KBM-7 (cell line): Measurements from ENCODE around the gene RAB8A.
"Not testable (repeated sequence)": the region's sequence is repeated elsewhere in the genome, so short reads cannot be mapped to it uniquely, and the experiment has no call there.

Experiments used
- DNase-seq: peaks from one replicate; pipeline ENCODE4 v3.0.0-alpha.2; 2015
- in situ Hi-C: fragments of 300-500 bp; cut with MboI; formaldehyde crosslinking; loops from 2 replicates; pipeline ENCODE4 v1.14.3; 2020; ENCODE audit warnings: low sequenced_read_pairs, low pct_unique_long_range_greater_than_20kb, mixed read lengths

RAB8A gene

GRCh38 chr19:16077984-16078758, 33.5 kb upstream of the RAB8A start:
- DNase-seq, result no peak
- in situ Hi-C loops, result no loop called here

- peak; percentile 98 for DNase-seq
Measured at GRCh38 chr19:16078759-16079707, 32.7 kb upstream of the RAB8A start.

GRCh38 chr19:16084067-16084685, 27.5 kb upstream of the RAB8A start:
- in situ Hi-C loops, result no loop called here
- no peak for DNase-seq

More at GRCh38 chr19:16078759-16079707, 32.7 kb upstream of the RAB8A start:
- in situ Hi-C loops, result no loop called here

- in situ Hi-C loops, result no loop called here
- DNase-seq, result no peak
Measured at GRCh38 chr19:16085115-16085514, 26.6 kb upstream of the RAB8A start.

- in situ Hi-C loops, DNase-seq: not testable (repeated sequence)
Measured at GRCh38 chr19:16087404-16087803, 24.3 kb upstream of the RAB8A start.

- in situ Hi-C loops, result no loop called here
- DNase-seq, result no peak
Measured at GRCh38 chr19:16087940-16088339, 23.7 kb upstream of the RAB8A start.

- DNase-seq, result no peak
- in situ Hi-C loops, result no loop called here
Measured at GRCh38 chr19:16088351-16089009, 23.2 kb upstream of the RAB8A start.

- DNase-seq, result no peak
- in situ Hi-C loops, result no loop called here
Measured at GRCh38 chr19:16089010-16089846, 22.5 kb upstream of the RAB8A start.

- DNase-seq, result no peak
- in situ Hi-C loops, result no loop called here
Measured at GRCh38 chr19:16091546-16092475, 19.9 kb upstream of the RAB8A start.

- no peak for DNase-seq
- in situ Hi-C loops, result no loop called here
Measured at GRCh38 chr19:16094360-16095070, 17.2 kb upstream of the RAB8A start.

- DNase-seq, result no peak
- in situ Hi-C loops, result no loop called here
Measured at GRCh38 chr19:16095071-16095571, 16.6 kb upstream of the RAB8A start.

GRCh38 chr19:16096280-16096855, 15.3 kb upstream of the RAB8A start:
- in situ Hi-C loops, result no loop called here
- DNase-seq, result no peak

- no peak for DNase-seq
- in situ Hi-C loops, result no loop called here
Measured at GRCh38 chr19:16098416-16098768, 13.3 kb upstream of the RAB8A start.

- in situ Hi-C loops, result no loop called here
- no peak for DNase-seq
Measured at GRCh38 chr19:16098821-16099220, 12.9 kb upstream of the RAB8A start.

GRCh38 chr19:16099314-16099965, 12.2 kb upstream of the RAB8A start:
- in situ Hi-C loops, DNase-seq: not testable (repeated sequence)

GRCh38 chr19:16100524-16100923, 11.2 kb upstream of the RAB8A start:
- in situ Hi-C loops, result no loop called here
- no peak for DNase-seq
